Kidney (tissue), 14 donors: ENCODE data around the gene ANXA4. TPM values are rescaled to one million over a fixed set of nuclear protein-coding genes. Genes with fewer than 3 reads are reported as not detected.
"Not testable (repeated sequence)": the region's sequence is repeated elsewhere in the genome, so short reads cannot be mapped to it uniquely, and the experiment has no call there.

Source experiments
- DNase-seq, 5 donors: peaks; one replicate each; pipeline ENCODE4 v3.0.0-alpha.2; 2013 to 2020
- FAIRE-seq: peaks from 2 replicates; lab custom pipeline; 2012; peaks lifted over from hg19 to GRCh38; lab: Jason Lieb, UNC
- H3K27ac ChIP-seq, 2 donors: one replicate each; pipeline ENCODE4 v1.7.0; 2013; ENCODE audit warnings: low read depth in 2 of 2, low read length in 2 of 2, inconsistent platforms in 1 of 2
- H3K27me3 ChIP-seq: one replicate; pipeline ENCODE4 v1.7.1; 2013; ENCODE audit warnings: low read length, inconsistent platforms; ENCODE audit not compliant: control insufficient read depth, insufficient read depth
- H3K36me3 ChIP-seq, 3 donors: one replicate each; pipeline versions ENCODE4 v1.7.0 to v1.7.1; 2013; ENCODE audit warnings: low read length in 3 of 3, control low read depth in 1 of 3, inconsistent platforms in 1 of 3; ENCODE audit not compliant: insufficient read depth in 3 of 3, control insufficient read depth in 2 of 3
- H3K4me1 ChIP-seq, 3 donors: one replicate each; pipeline versions ENCODE4 v1.7.0 to v1.7.1; 2013; ENCODE audit warnings: low read length in 3 of 3, inconsistent platforms in 1 of 3, low read depth in 1 of 3; ENCODE audit not compliant: control insufficient read depth in 2 of 3, insufficient read depth in 2 of 3
- H3K4me3 ChIP-seq, 3 donors: one replicate each; pipeline versions ENCODE4 v1.7.0 to v1.8.1; 2013; ENCODE audit warnings: low read length in 3 of 3, control low read depth in 1 of 3, inconsistent platforms in 1 of 3
- H3K9ac ChIP-seq, 3 donors: one replicate each; pipeline versions ENCODE4 v1.7.0 to v1.7.1; 2013; ENCODE audit warnings: low read length in 3 of 3, control low read depth in 1 of 3, inconsistent platforms in 1 of 3
- H3K9me3 ChIP-seq, 3 donors: one replicate each; pipeline versions ENCODE4 v1.7.0 to v1.7.1; 2013; ENCODE audit warnings: low read length in 3 of 3, control low read depth in 1 of 3, inconsistent platforms in 1 of 3; ENCODE audit not compliant: control insufficient read depth in 2 of 3, insufficient read depth in 1 of 3
- intact Hi-C: fragments of 100-400 bp; cut with DNase I; formaldehyde crosslinking; loops from one replicate; pipeline ENCODE4 v1.11.1; 2022
- polyA plus RNA-seq: library from polyadenylated mRNA; stranded (reverse); fragments of 350-450 nt; fragmentation: Illumina TruSeq; extraction: RNeasy Lipid Tissue Mini Kit (QIAGEN cat#74804); gene quantifications from one replicate; pipeline ENCODE4 v1.2.3, GENCODE V29; 2014; ENCODE audit warnings: low read depth, low replicate concordance; ENCODE audit not compliant: insufficient read depth
- total RNA-seq: library from RNA; stranded (reverse); fragmentation: NEBNext Ultra II Directional; extraction: Animal tissue kit (Norgen Biotek cat#: 25700); gene quantifications from one replicate; pipeline ENCODE4 v1.2.1, GENCODE V29; 2021
- TF ChIP-seq, protein P1 (sequence below): IDR thresholded peaks from 3 replicates; pipeline ENCODE4 v1.5.1; 2012; ENCODE audit warnings: mild to moderate bottlenecking, moderate library complexity, borderline replicate concordance; ENCODE audit not compliant: insufficient read depth; ENCODE audit errors: extremely low read depth
- donor health status: control.
- donor health status: control.
- donor health status: control.
- donor health status: control.
- donor health status: control.
- donor health status: DM: yes; HTN: yes; CAD: no.
- donor health status: Normal renal cell carcinoma (clear cell type).

ANXA4 gene
- total and polyA plus RNA-seq, 2 donors from 2014 or later: 168 to 287 TPM

DNA sequence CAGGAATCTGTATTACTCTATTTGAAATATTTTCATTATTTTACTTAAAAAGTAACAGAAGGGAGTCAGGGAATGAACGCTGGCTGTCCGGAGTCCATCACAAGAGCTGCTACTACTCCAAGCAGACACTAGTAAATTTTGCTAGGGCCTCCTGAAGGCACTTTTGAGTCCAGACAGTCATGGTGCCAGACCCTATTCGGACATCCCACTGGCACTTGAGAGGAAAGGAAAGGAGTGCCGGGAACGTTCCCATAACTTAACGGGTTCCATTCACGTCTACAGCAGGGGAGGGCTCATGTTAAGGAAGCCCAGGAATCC is 87.0 kb downstream of the ANXA4 start:
- FAIRE-seq: no peak
- no peak for DNase-seq

GRCh38 chr2:69829256-69830044 is 87.5 kb downstream of the ANXA4 start, which contains the start of gene GMCL1:
GMCL1 (plus strand) TSS chr2:69829660; CDS start chr2:69829893, 233 bp downstream.
- DNase-seq: peak; percentile 97 to 99 (median 98)
- no peaks in the 10 kb centered on the region for H3K27me3 ChIP-seq
- no peaks in the 10 kb centered on the region for H3K36me3 ChIP-seq
- no peak for FAIRE-seq
- H3K27ac ChIP-seq: peak within 1 kb of the TSS; percentile 85 to 98
- H3K4me3 ChIP-seq: peak within 1 kb of the TSS; percentile 84 to 96 (median 90)
- peak within 1 kb of the TSS; percentile 88 to 97 (median 91) for H3K9ac ChIP-seq
- TF ChIP-seq, protein P1, sequence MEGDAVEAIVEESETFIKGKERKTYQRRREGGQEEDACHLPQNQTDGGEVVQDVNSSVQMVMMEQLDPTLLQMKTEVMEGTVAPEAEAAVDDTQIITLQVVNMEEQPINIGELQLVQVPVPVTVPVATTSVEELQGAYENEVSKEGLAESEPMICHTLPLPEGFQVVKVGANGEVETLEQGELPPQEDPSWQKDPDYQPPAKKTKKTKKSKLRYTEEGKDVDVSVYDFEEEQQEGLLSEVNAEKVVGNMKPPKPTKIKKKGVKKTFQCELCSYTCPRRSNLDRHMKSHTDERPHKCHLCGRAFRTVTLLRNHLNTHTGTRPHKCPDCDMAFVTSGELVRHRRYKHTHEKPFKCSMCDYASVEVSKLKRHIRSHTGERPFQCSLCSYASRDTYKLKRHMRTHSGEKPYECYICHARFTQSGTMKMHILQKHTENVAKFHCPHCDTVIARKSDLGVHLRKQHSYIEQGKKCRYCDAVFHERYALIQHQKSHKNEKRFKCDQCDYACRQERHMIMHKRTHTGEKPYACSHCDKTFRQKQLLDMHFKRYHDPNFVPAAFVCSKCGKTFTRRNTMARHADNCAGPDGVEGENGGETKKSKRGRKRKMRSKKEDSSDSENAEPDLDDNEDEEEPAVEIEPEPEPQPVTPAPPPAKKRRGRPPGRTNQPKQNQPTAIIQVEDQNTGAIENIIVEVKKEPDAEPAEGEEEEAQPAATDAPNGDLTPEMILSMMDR: no peak
- intact Hi-C loops: no loop called here
- peaks cover 0 to 5% (median 4%) of the 10 kb centered on the region in 3 donors for H3K4me1 ChIP-seq
- no peaks in the 10 kb centered on the region for H3K9me3 ChIP-seq

More for the DNA sequence above, 87.0 kb downstream of the ANXA4 start:
- H3K9me3 ChIP-seq: no peaks in the 10 kb centered on the region
- intact Hi-C loops: no loop called here
- no peaks in the 10 kb centered on the region for H3K27me3 ChIP-seq
- H3K36me3 ChIP-seq: no peaks in the 10 kb centered on the region
- H3K4me3 ChIP-seq: peak overlapping the region; percentile 84 to 96 (median 90)
- peak overlapping the region; percentile 88 to 97 (median 91) for H3K9ac ChIP-seq
- H3K27ac ChIP-seq: peak overlapping the region; percentile 85 to 98
- peaks cover 0 to 5% (median 4%) of the 10 kb centered on the region in 3 donors for H3K4me1 ChIP-seq
- TF ChIP-seq, protein P1: no peak

DNA sequence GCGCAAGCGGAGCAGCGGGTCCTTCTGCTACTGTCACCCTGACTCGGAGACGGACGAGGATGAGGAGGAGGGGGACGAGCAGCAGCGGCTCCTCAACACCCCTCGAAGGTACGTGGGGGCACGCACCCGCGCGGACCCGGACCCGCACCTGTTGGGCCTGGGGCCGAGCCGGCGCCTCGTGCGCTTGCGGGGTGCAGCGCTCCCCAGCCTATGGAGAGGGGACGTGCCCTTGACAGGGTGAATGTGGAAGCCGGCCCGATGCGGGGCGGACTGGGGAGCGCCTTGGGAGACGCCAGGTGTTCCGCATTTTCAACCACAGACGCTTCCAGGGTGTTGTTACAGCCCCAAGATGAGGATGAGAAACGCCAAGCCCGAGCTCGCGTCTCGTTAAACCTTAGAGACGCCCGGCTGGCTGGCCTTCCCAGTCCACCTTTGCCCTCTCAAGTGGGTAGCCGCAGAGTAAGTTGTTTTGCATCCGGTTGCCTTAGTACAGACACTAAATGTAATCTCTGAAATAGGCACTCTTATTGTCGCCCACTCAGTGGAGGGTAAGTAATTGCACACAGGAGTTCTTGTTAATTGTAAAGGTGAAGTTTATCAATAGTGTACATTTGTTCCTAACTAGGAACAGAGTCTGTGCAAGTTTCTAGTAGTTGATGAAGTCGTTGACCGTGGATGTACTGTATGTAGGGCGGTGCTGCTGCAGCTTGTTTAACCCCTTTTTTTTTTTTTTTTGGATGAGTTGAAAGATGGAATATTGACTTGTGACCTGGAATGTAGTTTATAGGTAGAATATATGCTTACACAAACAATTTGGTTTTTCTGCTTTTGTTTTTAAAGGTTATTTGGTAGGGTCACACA is 88.3 kb downstream of the ANXA4 start:
- peak overlapping the region; percentile 58 to 90 (median 84) for H3K4me3 ChIP-seq
- no peaks in the 10 kb centered on the region for H3K9me3 ChIP-seq
- peak overlapping the region in 1 of 2 donors; percentile 85 for H3K27ac ChIP-seq
- DNase-seq (peak in 3 of 5 donors; percentile 54 to 81 (median 65)), FAIRE-seq (no peak)
- TF ChIP-seq, protein P1: no peak
- H3K9ac ChIP-seq: peak overlapping the region; percentile 39 to 72 (median 67)
- no peaks in the 10 kb centered on the region for H3K27me3 ChIP-seq
- H3K4me1 ChIP-seq: peaks cover 0 to 5% (median 4%) of the 10 kb centered on the region in 3 donors
- H3K36me3 ChIP-seq: no peaks in the 10 kb centered on the region
- intact Hi-C loops: no loop called here

- intact Hi-C loops: not testable (repeated sequence)
Observed at GRCh38 chr2:69830906-69831241, 88.9 kb downstream of the ANXA4 start.

More at GRCh38 chr2:69830906-69831241, 88.9 kb downstream of the ANXA4 start:
- H3K27me3 ChIP-seq, H3K4me1 ChIP-seq, H3K9ac ChIP-seq, H3K36me3 ChIP-seq, FAIRE-seq, H3K9me3 ChIP-seq, H3K27ac ChIP-seq, DNase-seq: not testable (repeated sequence)
- peak overlapping the region in 2 of 3 donors; percentile 58 to 84 for H3K4me3 ChIP-seq
